ENCODE measurements around the gene SIRPB1.
"Not testable (repeated sequence)": the region's sequence is repeated elsewhere in the genome, so short reads cannot be mapped to it uniquely, and the experiment has no call there.

SIRPB1 gene

GRCh38 chr20:1636621-1637020 is 16.8 kb upstream of the SIRPB1 start:
- DNase-seq (ENCODE audit: low read depth): no peak

GRCh38 chr20:1635291-1635979 is 15.6 kb upstream of the SIRPB1 start:
- DNase-seq (ENCODE audit: low read depth): no peak

GRCh38 chr20:1633535-1633934 is 13.7 kb upstream of the SIRPB1 start:
- no peak for DNase-seq (ENCODE audit: low read depth)

GRCh38 chr20:1632178-1632577 is 12.4 kb upstream of the SIRPB1 start:
- no peak for DNase-seq (ENCODE audit: low read depth)

GRCh38 chr20:1631309-1632151 is 11.7 kb upstream of the SIRPB1 start:
- no peak for DNase-seq (ENCODE audit: low read depth)

- no peak for DNase-seq (ENCODE audit: low read depth)
Measured at GRCh38 chr20:1630186-1630585, 10.4 kb upstream of the SIRPB1 start.

GRCh38 chr20:1629321-1629720 is 9.5 kb upstream of the SIRPB1 start:
- DNase-seq (ENCODE audit: low read depth): no peak

GRCh38 chr20:1628621-1629020 is 8.8 kb upstream of the SIRPB1 start:
- DNase-seq (ENCODE audit: low read depth): no peak

- DNase-seq (ENCODE audit: low read depth): no peak
Measured at GRCh38 chr20:1627200-1627550, 7.4 kb upstream of the SIRPB1 start.

- no peak for DNase-seq (ENCODE audit: low read depth)
Measured at GRCh38 chr20:1626528-1627199, 6.9 kb upstream of the SIRPB1 start.

GRCh38 chr20:1625083-1625690 is 5.4 kb upstream of the SIRPB1 start:
- no peak for DNase-seq (ENCODE audit: low read depth)

- DNase-seq (ENCODE audit: low read depth): no peak
Measured at GRCh38 chr20:1623501-1624205, 3.8 kb upstream of the SIRPB1 start.

GRCh38 chr20:1622450-1622849 is 2.6 kb upstream of the SIRPB1 start:
- DNase-seq (ENCODE audit: low read depth): no peak

- no peak for DNase-seq (ENCODE audit: low read depth)
Measured at GRCh38 chr20:1621316-1621715, 1.5 kb upstream of the SIRPB1 start.

GRCh38 chr20:1618954-1619540 is 762 bp downstream of the SIRPB1 start:
- DNase-seq (ENCODE audit: low read depth): no peak

GRCh38 chr20:1618479-1618878 is 1.3 kb downstream of the SIRPB1 start:
- no peak for DNase-seq (ENCODE audit: low read depth)

- DNase-seq (ENCODE audit: low read depth): no peak
Measured at GRCh38 chr20:1616858-1617434, 2.9 kb downstream of the SIRPB1 start.

- not testable (repeated sequence) for DNase-seq (ENCODE audit: low read depth)
Measured at GRCh38 chr20:1610404-1610803, 9.4 kb downstream of the SIRPB1 start.

GRCh38 chr20:1608678-1609347 is 11.0 kb downstream of the SIRPB1 start:
- DNase-seq (ENCODE audit: low read depth): not testable (repeated sequence)

- no peak for DNase-seq (ENCODE audit: low read depth)
Measured at GRCh38 chr20:1600736-1601135, 19.1 kb downstream of the SIRPB1 start.

GRCh38 chr20:1595333-1595732 is 24.5 kb downstream of the SIRPB1 start:
- no peak for DNase-seq (ENCODE audit: low read depth)

Data from stimulated activated CD8-positive, alpha-beta memory T cell treated with anti-CD3 and anti-CD28 coated beads, Interleukin-12 subunit alpha, Interleukin-12 subunit beta, amount 100 ng/mL, for 4 hours (primary cell).